B cell (primary cell): ENCODE measurements around the gene GNG13. TPM values are rescaled to one million over a fixed set of nuclear protein-coding genes. Genes with fewer than 3 reads are reported as not detected.

Source experiments
- ATAC-seq: fragments of 200-7000 bp; cut with Tn5 transposase; one replicate; pipeline ENCODE4 v1.10.0; 2021; ENCODE audit warnings: low read depth, mild to moderate bottlenecking, moderate number of reproducible peaks, moderate library complexity
- CTCF ChIA-PET: fragments of 350-600 bp; sonication (Branson Sonifier 250); formaldehyde crosslinking; loops from one replicate; lab custom pipeline; 2021; ENCODE audit warnings: antibody characterized with exemption, inconsistent platforms; lab: Charles Lee
- POLR2A ChIA-PET: fragments of 350-600 bp; sonication (Branson Sonifier 250); formaldehyde crosslinking; loops from one replicate; lab custom pipeline; 2021; ENCODE audit warnings: antibody characterized with exemption; lab: Charles Lee
- DNase-seq: peaks from one replicate; pipeline ENCODE4 v3.0.0; 2013
- H2AFZ ChIP-seq: 2 replicates; pipeline ENCODE4 v1.6.1; 2012; ENCODE audit warnings: mild to moderate bottlenecking, low read depth, low read length; ENCODE audit not compliant: insufficient read depth, poor library complexity, severe bottlenecking
- H3K27ac ChIP-seq, 2 donors: 1 replicate in 1 of 2; 2 replicates in 1 of 2; pipeline ENCODE4 v1.5.1; 2012 to 2013; ENCODE audit warnings: low read length in 2 of 2, mild to moderate bottlenecking in 2 of 2, moderate library complexity in 1 of 2
- H3K27me3 ChIP-seq, 4 experiments: fragments of 200-600 bp in 1 of 4; sonication (generic) in 1 of 4; replicated peaks in 1 of 4; 1 replicate in 2 of 4; 2 replicates in 2 of 4; pipeline versions ENCODE4 v1.6.1 to v1.7.0; 2013 to 2016; ENCODE audit warnings: low read length in 3 of 4, mild to moderate bottlenecking in 2 of 4, mixed read lengths in 1 of 4, moderate library complexity in 1 of 4; ENCODE audit not compliant: insufficient read depth in 4 of 4, control insufficient read depth in 3 of 4; ENCODE audit errors: control extremely low read depth in 1 of 4
- H3K36me3 ChIP-seq, 2 experiments: replicated peaks in 1 of 2; 1 replicate in 1 of 2; 2 replicates in 1 of 2; pipeline versions ENCODE4 v1.6.1 to v1.7.1; 2013; ENCODE audit warnings: low read length in 1 of 2; ENCODE audit not compliant: insufficient read depth in 2 of 2, control insufficient read depth in 1 of 2; ENCODE audit errors: control extremely low read depth in 1 of 2, extremely low read depth in 1 of 2
- H3K4me1 ChIP-seq, 2 donors: fragments of 200-600 bp in 1 of 2; sonication (generic) in 1 of 2; 1 replicate in 1 of 2; 2 replicates in 1 of 2; pipeline versions ENCODE4 v1.5.1 to v1.6.1; 2013 to 2017; ENCODE audit warnings: low read length in 2 of 2; ENCODE audit not compliant: control insufficient read depth in 2 of 2, insufficient read depth in 2 of 2
- H3K4me2 ChIP-seq: replicated peaks from 2 replicates; pipeline ENCODE3; 2012; ENCODE audit warnings: mild to moderate bottlenecking, low read depth, low read length; ENCODE audit not compliant: poor library complexity, severe bottlenecking
- H3K4me3 ChIP-seq, 5 experiments: fragments of 200-600 bp in 1 of 5; sonication (generic) in 1 of 5; 1 replicate in 3 of 5; 2 replicates in 2 of 5; pipeline versions ENCODE4 v1.5.1 to v1.7.0; 2011 to 2016; ENCODE audit warnings: low read length in 4 of 5, mild to moderate bottlenecking in 4 of 5, low read depth in 2 of 5, control low read depth in 1 of 5, moderate library complexity in 1 of 5; ENCODE audit not compliant: insufficient read depth in 1 of 5; ENCODE audit errors: control extremely low read depth in 1 of 5, extremely low read depth in 1 of 5
- H3K79me2 ChIP-seq: fragments of 200-600 bp; sonication (generic); one replicate; pipeline ENCODE4 v1.6.0; 2016; ENCODE audit warnings: low read length; ENCODE audit not compliant: control insufficient read depth, insufficient read depth
- H3K9ac ChIP-seq: fragments of 200-600 bp; sonication (generic); 2 replicates; pipeline ENCODE4 v1.6.1; 2017; ENCODE audit warnings: mild to moderate bottlenecking, low read length, moderate library complexity
- H3K9me3 ChIP-seq, 3 donors: one replicate each; pipeline versions ENCODE4 v1.6.1 to v1.7.1; 2013; ENCODE audit warnings: low read length in 2 of 3; ENCODE audit not compliant: control insufficient read depth in 2 of 3, insufficient read depth in 1 of 3; ENCODE audit errors: control extremely low read depth in 1 of 3
- H4K20me1 ChIP-seq: 2 replicates; pipeline ENCODE4 v1.6.0; 2012; ENCODE audit warnings: mild to moderate bottlenecking, low read length; ENCODE audit not compliant: insufficient read depth, control insufficient read depth, poor library complexity, severe bottlenecking
- H3K27ac Mint-ChIP-seq: one replicate; pipeline ENCODE4 v1.8.0; 2021; ENCODE audit warnings: mixed read lengths
- H3K27me3 Mint-ChIP-seq: one replicate; pipeline ENCODE4 v1.8.0; 2021; ENCODE audit warnings: mixed read lengths
- H3K4me1 Mint-ChIP-seq: one replicate; pipeline ENCODE4 v1.8.0; 2021; ENCODE audit warnings: mixed read lengths
- H3K4me3 Mint-ChIP-seq: one replicate; pipeline ENCODE4 v1.8.0; 2021; ENCODE audit warnings: mixed read lengths
- H3K9me3 Mint-ChIP-seq: one replicate; pipeline ENCODE4 v1.8.0; 2022; ENCODE audit warnings: mixed read lengths; ENCODE audit not compliant: insufficient read depth
- EZH2 ChIP-seq: IDR thresholded peaks from 2 replicates; pipeline ENCODE4 v1.6.1; 2012; ENCODE audit warnings: borderline replicate concordance, low read depth, mild to moderate bottlenecking, moderate library complexity, low read length; ENCODE audit not compliant: insufficient read depth, poor library complexity, severe bottlenecking
- WGBS: methylation state at CpG from one replicate; pipeline ENCODE4 v1.1.5; 2013; ENCODE audit warnings: missing lambda C conversion rate; ENCODE audit not compliant: insufficient coverage; 5-methylcytosine and 5-hydroxymethylcytosine counted together
- intact Hi-C: fragments of 100-400 bp; cut with micrococcal nuclease; formaldehyde crosslinking; loops from one replicate; pipeline ENCODE4 v1.10.0; 2022
- polyA plus RNA-seq: library from polyadenylated mRNA; depleted of rRNA; stranded (reverse); fragments of >200 nt; gene quantifications from 2 replicates; pipeline ENCODE4 v1.2.3, GENCODE V29; 2012
- total RNA-seq, 2 donors: library from RNA; stranded (reverse); fragments of 120-200 nt in 1 of 2; gene quantifications; 1 replicate in 1 of 2; 2 replicates in 1 of 2; pipeline versions ENCODE4 v1.2.3 to v1.2.4, GENCODE V29; 2013 to 2022
- TF ChIP-seq, protein P1 (sequence below): fragments of 200-600 bp; IDR thresholded peaks from one replicate; pipeline ENCODE4 v1.8.0; 2022; ENCODE audit warnings: antibody characterized with exemption, mild to moderate bottlenecking

GNG13 gene
- total and polyA plus RNA-seq, 2 donors (not counting 1 experiment from before 2014, with no cell fraction given): not detected

DNA sequence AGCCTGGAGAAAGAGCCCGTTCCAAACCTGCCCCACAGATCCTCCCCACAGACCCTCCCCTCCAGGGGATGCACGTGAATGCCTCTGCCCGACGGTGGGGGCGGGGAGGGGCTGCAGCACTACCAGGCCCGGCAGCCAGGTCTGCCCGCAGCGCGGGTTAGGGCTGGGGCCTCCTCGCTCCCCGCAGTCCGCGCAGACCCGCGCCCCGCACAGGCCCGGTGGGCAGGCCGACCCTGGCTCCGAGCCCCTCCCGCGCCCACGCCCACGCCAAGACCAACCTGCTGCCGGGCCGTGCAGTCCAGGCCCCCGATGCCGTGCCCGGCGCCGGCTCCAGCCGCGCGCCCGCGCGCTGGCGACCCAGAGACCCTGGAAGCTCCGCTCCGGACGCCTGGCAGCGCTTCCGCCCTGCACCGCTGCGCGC is 12.5 kb downstream of the GNG13 start, which contains the start of gene RPUSD1:
RPUSD1 (minus strand) TSS at position 404 of the 421 bp plus-strand sequence. CDS start 644 bp downstream, outside the sequence.
- no peaks in the 10 kb centered on the region for H3K27me3 Mint-ChIP-seq
- Histone ChIP-seq H3K9ac (peak within 1 kb of the TSS; percentile 92), H3K79me2 (peaks cover 11% of the 10 kb centered on the region), H3K9me3 (no peaks in the 10 kb centered on the region), H3K27ac (peak within 1 kb of the TSS in 1 of 2 donors; percentile 68), H3K27me3 (peaks cover 0 to 4% (median 0%) of the 10 kb centered on the region in 4 experiments), H3K4me1 (peaks cover 13 to 24% of the 10 kb centered on the region in 2 donors), H3K4me2 (peak within 1 kb of the TSS; percentile 100), H3K4me3 (peak within 1 kb of the TSS; percentile 15 to 86 (median 81)), H2AFZ (peak within 1 kb of the TSS; percentile 94), H4K20me1 (peaks cover 31% of the 10 kb centered on the region), H3K36me3 (peaks cover 0 to 8% of the 10 kb centered on the region in 2 experiments)
- under 1% methylated on average over 45 of the region's 45 CpGs for WGBS
- ChIA-PET POLR2A (interaction anchor here (0.5 to 1.1 kb wide), 2 partner anchors 47 to 257 kb away, joined by 3 read pairs; partner anchors contain the start of gene CIAO3), CTCF (interaction anchor here (1.2 to 7.4 kb wide), 2 partner anchors 39 to 75 kb away, joined by 4 to 94 read pairs; partner anchors contain the start of gene METRN)
- DNase-seq (no peak), ATAC-seq (peak; percentile 5)
- peak within 1 kb of the TSS; percentile 86 for H3K4me3 Mint-ChIP-seq
- intact Hi-C loops: loop anchor here (1.0 kb wide), 3 partner anchors 19 to 61 kb away; partner anchors contain the start of gene HAGHL
- H3K9me3 Mint-ChIP-seq: no peaks in the 10 kb centered on the region
- TF ChIP-seq, protein P1, sequence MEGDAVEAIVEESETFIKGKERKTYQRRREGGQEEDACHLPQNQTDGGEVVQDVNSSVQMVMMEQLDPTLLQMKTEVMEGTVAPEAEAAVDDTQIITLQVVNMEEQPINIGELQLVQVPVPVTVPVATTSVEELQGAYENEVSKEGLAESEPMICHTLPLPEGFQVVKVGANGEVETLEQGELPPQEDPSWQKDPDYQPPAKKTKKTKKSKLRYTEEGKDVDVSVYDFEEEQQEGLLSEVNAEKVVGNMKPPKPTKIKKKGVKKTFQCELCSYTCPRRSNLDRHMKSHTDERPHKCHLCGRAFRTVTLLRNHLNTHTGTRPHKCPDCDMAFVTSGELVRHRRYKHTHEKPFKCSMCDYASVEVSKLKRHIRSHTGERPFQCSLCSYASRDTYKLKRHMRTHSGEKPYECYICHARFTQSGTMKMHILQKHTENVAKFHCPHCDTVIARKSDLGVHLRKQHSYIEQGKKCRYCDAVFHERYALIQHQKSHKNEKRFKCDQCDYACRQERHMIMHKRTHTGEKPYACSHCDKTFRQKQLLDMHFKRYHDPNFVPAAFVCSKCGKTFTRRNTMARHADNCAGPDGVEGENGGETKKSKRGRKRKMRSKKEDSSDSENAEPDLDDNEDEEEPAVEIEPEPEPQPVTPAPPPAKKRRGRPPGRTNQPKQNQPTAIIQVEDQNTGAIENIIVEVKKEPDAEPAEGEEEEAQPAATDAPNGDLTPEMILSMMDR: no peak
- no peak for TF ChIP-seq EZH2
- H3K27ac Mint-ChIP-seq: peak within 1 kb of the TSS; percentile 76
- peaks cover 7% of the 10 kb centered on the region for H3K4me1 Mint-ChIP-seq
